Measurements from ENCODE around the gene SLC12A5.

DNA sequence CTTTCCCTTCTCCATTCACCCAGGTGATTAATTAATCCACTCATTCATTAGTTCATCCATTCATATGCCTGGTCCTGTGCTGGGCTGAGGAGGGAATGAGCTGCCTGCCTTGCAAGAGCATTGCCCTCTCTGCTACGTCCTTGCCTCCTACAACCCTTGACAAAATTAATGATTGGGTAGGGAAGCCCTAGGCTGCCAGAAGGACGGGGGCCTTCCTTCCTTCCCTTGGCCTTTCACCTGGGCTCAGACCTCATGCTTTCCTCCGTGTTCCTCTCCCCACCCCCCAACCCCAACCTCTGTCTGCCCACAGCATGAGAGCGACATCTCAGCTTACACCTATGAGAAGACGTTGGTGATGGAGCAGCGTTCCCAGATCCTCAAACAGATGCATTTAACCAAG lies 25.6 kb downstream of the SLC12A5 start:
- TF ChIP-seq, protein P1, sequence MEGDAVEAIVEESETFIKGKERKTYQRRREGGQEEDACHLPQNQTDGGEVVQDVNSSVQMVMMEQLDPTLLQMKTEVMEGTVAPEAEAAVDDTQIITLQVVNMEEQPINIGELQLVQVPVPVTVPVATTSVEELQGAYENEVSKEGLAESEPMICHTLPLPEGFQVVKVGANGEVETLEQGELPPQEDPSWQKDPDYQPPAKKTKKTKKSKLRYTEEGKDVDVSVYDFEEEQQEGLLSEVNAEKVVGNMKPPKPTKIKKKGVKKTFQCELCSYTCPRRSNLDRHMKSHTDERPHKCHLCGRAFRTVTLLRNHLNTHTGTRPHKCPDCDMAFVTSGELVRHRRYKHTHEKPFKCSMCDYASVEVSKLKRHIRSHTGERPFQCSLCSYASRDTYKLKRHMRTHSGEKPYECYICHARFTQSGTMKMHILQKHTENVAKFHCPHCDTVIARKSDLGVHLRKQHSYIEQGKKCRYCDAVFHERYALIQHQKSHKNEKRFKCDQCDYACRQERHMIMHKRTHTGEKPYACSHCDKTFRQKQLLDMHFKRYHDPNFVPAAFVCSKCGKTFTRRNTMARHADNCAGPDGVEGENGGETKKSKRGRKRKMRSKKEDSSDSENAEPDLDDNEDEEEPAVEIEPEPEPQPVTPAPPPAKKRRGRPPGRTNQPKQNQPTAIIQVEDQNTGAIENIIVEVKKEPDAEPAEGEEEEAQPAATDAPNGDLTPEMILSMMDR (IDR thresholded peaks at IDR 0.05): no peak
- TF ChIP-seq POLR2A (IDR thresholded peaks at IDR 0.05): no peak

Measured in stomach (tissue), 4 donors.